ENCODE data around the gene SNX8. TPM values are rescaled to one million over a fixed set of nuclear protein-coding genes. Genes with fewer than 3 reads are reported as not detected.

Gene SNX8
- total and polyA plus RNA-seq, 2 of the 13 experiments (the other 11 are each of a cell fraction or from before 2014, with no cell fraction given) = 20.6 to 45.2 TPM

DNA sequence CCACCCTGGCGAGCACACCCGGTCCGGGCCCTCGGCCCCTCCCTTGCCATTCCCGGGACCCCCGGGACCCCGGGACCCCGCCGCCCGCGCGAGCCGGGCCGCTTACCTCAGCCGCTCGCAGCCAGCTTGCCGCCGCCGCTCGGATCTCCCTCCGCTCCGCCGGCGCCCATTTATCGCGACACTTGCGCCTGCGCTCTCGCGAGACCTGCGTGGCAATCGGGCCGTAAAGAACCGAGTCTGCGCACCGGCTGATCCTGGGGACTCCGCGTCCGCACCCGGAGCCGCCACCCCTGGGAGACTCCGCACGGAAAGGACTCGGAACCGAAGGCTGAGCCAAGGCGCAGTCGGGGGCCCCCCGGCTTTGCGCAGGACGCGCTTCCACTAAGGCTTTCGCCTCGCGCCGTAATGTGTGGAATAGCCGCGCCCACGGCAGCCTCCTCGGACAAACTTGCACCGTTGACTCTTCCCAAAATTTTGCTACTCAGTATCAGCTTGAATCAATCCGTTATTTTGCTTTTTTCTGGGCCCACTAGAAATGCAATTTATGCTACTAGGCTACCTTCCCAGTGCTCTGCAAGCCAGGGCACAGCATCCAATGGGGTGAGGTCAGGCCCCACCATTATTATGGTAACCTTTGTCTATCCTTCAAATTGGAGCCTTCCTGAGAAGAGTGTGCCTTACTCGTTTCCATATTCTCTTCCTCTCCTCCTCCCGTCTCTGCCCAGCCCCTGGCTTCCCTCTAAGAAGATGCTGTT, 81.3 kb downstream of the SNX8 start, which contains the start of gene MAD1L1 (continued):
- TF ChIP-seq HOXA7 (CRISPR knock-in tag; IDR thresholded peaks at IDR 0.05) (no peak), AKAP8 (CRISPR knock-in tag; IDR thresholded peaks at IDR 0.05) (peak; percentile 56), MTA3 (CRISPR knock-in tag; IDR thresholded peaks at IDR 0.05) (no peak), MAF1 (CRISPR knock-in tag; IDR thresholded peaks at IDR 0.05; ENCODE audit: borderline replicate concordance) (no peak; the same call in 1 of the 2 replicates), ZNF367 (CRISPR knock-in tag; IDR thresholded peaks at IDR 0.05; ENCODE audit: borderline replicate concordance) (0 out of 2 replicates have a peak, but pooled peaks have one; percentile 70), PRPF4 (IDR thresholded peaks at IDR 0.05; ENCODE audit: low read depth, low read length, poor library complexity, severe bottlenecking) (no peak), DMAP1 (CRISPR knock-in tag; IDR thresholded peaks at IDR 0.05) (0 out of 2 replicates have a peak, but pooled peaks have one; percentile 34), KAT7 (CRISPR knock-in tag; IDR thresholded peaks at IDR 0.05; ENCODE audit: borderline replicate concordance) (peak; percentile 82; the same call in 1 of the 2 replicates), HOXD1 (CRISPR knock-in tag; IDR thresholded peaks at IDR 0.05) (no peak), ZNF724P (CRISPR knock-in tag; IDR thresholded peaks at IDR 0.05; ENCODE audit: borderline replicate concordance) (no peak), MTA1 (CRISPR knock-in tag; IDR thresholded peaks at IDR 0.05; ENCODE audit: borderline replicate concordance) (no peak), ZNF776 (CRISPR knock-in tag; IDR thresholded peaks at IDR 0.05) (no peak; the same call in 1 of the 2 replicates), MYC (CRISPR knock-in tag; IDR thresholded peaks at IDR 0.05; ENCODE audit: borderline replicate concordance) (peak; percentile 54; the same call in 1 of the 2 replicates), SUZ12 (IDR thresholded peaks at IDR 0.05; ENCODE audit: low read depth, low read length) (no peak), RAD21 (CRISPR knock-in tag; IDR thresholded peaks at IDR 0.05) (peak; percentile 55; the same call in 1 of the 2 replicates), NR2C2 (CRISPR knock-in tag; IDR thresholded peaks at IDR 0.05; ENCODE audit: borderline replicate concordance) (peak; percentile 23; the same call in 1 of the 2 replicates), ZNF350 (CRISPR knock-in tag; IDR thresholded peaks at IDR 0.05; ENCODE audit: borderline replicate concordance, low read depth) (0 out of 2 replicates have a peak, but pooled peaks have one; percentile 25), ZBTB8A (CRISPR knock-in tag; IDR thresholded peaks at IDR 0.05; ENCODE audit: borderline replicate concordance, low read depth) (no peak), KLF13 (CRISPR knock-in tag; IDR thresholded peaks at IDR 0.05) (no peak), SNAI1 (CRISPR knock-in tag; IDR thresholded peaks at IDR 0.05; ENCODE audit: borderline replicate concordance) (no peak), ZNF251 (CRISPR knock-in tag; IDR thresholded peaks at IDR 0.05) (peak; percentile 57; the same call in 1 of the 2 replicates), KDM5A (IDR thresholded peaks at IDR 0.05; ENCODE audit: borderline replicate concordance, low read length) (peak; percentile 90), MIER3 (CRISPR knock-in tag; IDR thresholded peaks at IDR 0.05; ENCODE audit: borderline replicate concordance) (peak; percentile 48; the same call in 1 of the 2 replicates)
- TF ChIP-seq, protein P1, sequence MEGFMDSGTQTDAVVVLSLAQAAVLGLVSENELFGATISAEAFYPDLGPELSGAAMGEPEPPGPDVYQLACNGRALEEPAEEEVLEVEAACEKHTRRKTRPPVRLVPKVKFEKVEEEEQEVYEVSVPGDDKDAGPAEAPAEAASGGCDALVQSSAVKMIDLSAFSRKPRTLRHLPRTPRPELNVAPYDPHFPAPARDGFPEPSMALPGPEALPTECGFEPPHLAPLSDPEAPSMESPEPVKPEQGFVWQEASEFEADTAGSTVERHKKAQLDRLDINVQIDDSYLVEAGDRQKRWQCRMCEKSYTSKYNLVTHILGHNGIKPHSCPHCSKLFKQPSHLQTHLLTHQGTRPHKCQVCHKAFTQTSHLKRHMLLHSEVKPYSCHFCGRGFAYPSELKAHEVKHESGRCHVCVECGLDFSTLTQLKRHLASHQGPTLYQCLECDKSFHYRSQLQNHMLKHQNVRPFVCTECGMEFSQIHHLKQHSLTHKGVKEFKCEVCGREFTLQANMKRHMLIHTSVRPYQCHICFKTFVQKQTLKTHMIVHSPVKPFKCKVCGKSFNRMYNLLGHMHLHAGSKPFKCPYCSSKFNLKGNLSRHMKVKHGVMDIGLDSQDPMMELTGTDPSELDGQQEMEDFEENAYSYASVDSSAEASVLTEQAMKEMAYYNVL (CRISPR knock-in tag; IDR thresholded peaks at IDR 0.05; ENCODE audit: borderline replicate concordance) = 0 out of 2 replicates have a peak, but pooled peaks have one; percentile 37

All from HepG2 (cell line).